K562 (cell line): ENCODE measurements around the gene WDR70. TPM values are rescaled to one million over a fixed set of nuclear protein-coding genes. Genes with fewer than 3 reads are reported as not detected.

ENCODE experiments used
- ATAC-seq: fragments of 200-7000 bp; cut with Tn5 transposase; 3 replicates; pipeline ENCODE4 v1.9.1; 2020; ENCODE audit warnings: moderate library complexity
- BruUV-seq: library from RNA; stranded (reverse); fragments of 400-500 nt; replicated peaks from 2 replicates; lab custom pipeline; 2021; lab: Mats Ljungman, UMichigan
- CTCF ChIA-PET: fragments of 300-600 bp; formaldehyde crosslinking; extraction: SDS; loops from one replicate; lab custom pipeline; 2021; ENCODE audit warnings: low intra/inter-chr PET ratio; lab: Yijun Ruan, JAX
- POLR2A ChIA-PET: fragments of 300-600, 350-650 bp; sonication (Branson Sonifier 250); formaldehyde crosslinking; extraction: SDS; loops from one replicate; lab custom pipeline; 2021; ENCODE audit warnings: antibody characterized with exemption, inconsistent platforms; lab: Yijun Ruan, JAX
- DNase-seq, 4 experiments: peaks; one replicate each; pipeline versions ENCODE4 v3.0.0 to v3.0.0-alpha.2; 2011 to 2018; ENCODE audit warnings: low spot score in 3 of 4, mixed read lengths in 3 of 4; ENCODE audit errors: extremely low read depth in 1 of 4
- FAIRE-seq: peaks from 2 replicates; lab custom pipeline; 2011; peaks lifted over from hg19 to GRCh38; lab: Jason Lieb, UNC
- H2AFZ ChIP-seq: 2 replicates; pipeline ENCODE4 v1.6.0; 2011; ENCODE audit warnings: low read depth, low read length, control low read depth, inconsistent platforms
- H3K27ac ChIP-seq: fragments of 200-600 bp; 3 replicates; pipeline ENCODE4 v1.8.0; 2011; ENCODE audit warnings: low read depth, mild to moderate bottlenecking, control low read depth, inconsistent platforms, low read length, moderate library complexity, mixed read lengths; ENCODE audit errors: extremely low read depth
- H3K27me3 ChIP-seq, 2 experiments: fragments of 300-600 bp in 1 of 2; 2 replicates in 1 of 2; 3 replicates in 1 of 2; pipeline versions ENCODE4 v1.6.0 to v1.8.0; 2011; ENCODE audit warnings: inconsistent platforms in 2 of 2, low read length in 2 of 2, mild to moderate bottlenecking in 1 of 2, mixed read lengths in 1 of 2, moderate library complexity in 1 of 2; ENCODE audit not compliant: control insufficient read depth in 2 of 2, insufficient read depth in 2 of 2
- H3K36me3 ChIP-seq: fragments of 300-600 bp; 3 replicates; pipeline ENCODE4 v1.8.0; 2011; ENCODE audit warnings: mild to moderate bottlenecking, low read length, inconsistent platforms; ENCODE audit not compliant: control insufficient read depth, insufficient read depth
- H3K4me1 ChIP-seq, 2 experiments: fragments of 200-600 bp in 1 of 2; replicated peaks in 1 of 2; 2 replicates in 1 of 2; 3 replicates in 1 of 2; pipeline versions ENCODE4 v1.5.1 to v1.8.0; 2011; ENCODE audit warnings: inconsistent platforms in 2 of 2, low read length in 2 of 2, mild to moderate bottlenecking in 1 of 2, mixed read lengths in 1 of 2, moderate library complexity in 1 of 2; ENCODE audit not compliant: control insufficient read depth in 2 of 2, insufficient read depth in 2 of 2
- H3K4me2 ChIP-seq: 2 replicates; pipeline ENCODE4 v1.6.1; 2011; ENCODE audit warnings: low read length, control low read depth, inconsistent platforms, mixed read lengths; ENCODE audit not compliant: insufficient read depth
- H3K4me3 ChIP-seq: fragments of 200-600 bp; sonication (generic), shearing (Covaris generic); 2 replicates; pipeline ENCODE4 v1.5.1; 2016; ENCODE audit warnings: control low read depth, inconsistent platforms
- H3K79me2 ChIP-seq: fragments of 200-600 bp; 3 replicates; pipeline ENCODE4 v1.8.0; 2011; ENCODE audit warnings: low read length, inconsistent platforms; ENCODE audit not compliant: control insufficient read depth, insufficient read depth
- H3K9ac ChIP-seq, 2 experiments: 2 replicates each; pipeline versions ENCODE4 v1.6.0 to v1.6.1; 2011; ENCODE audit warnings: low read depth in 2 of 2, low read length in 2 of 2, control low read depth in 1 of 2, inconsistent platforms in 1 of 2, mild to moderate bottlenecking in 1 of 2, mixed read lengths in 1 of 2; ENCODE audit not compliant: insufficient read depth in 1 of 2
- H3K9me1 ChIP-seq: one replicate; pipeline ENCODE4 v1.6.0; 2011; ENCODE audit warnings: inconsistent platforms, mild to moderate bottlenecking, low read length, moderate library complexity; ENCODE audit not compliant: control insufficient read depth, insufficient read depth
- H3K9me3 ChIP-seq: replicated peaks from 2 replicates; pipeline ENCODE4 v1.5.1; 2011; ENCODE audit warnings: low read depth, low read length, inconsistent platforms; ENCODE audit not compliant: control insufficient read depth, insufficient read depth
- H4K20me1 ChIP-seq: replicated peaks from 2 replicates; pipeline ENCODE4 v1.6.1; 2011; ENCODE audit warnings: low read length, inconsistent platforms, mixed read lengths; ENCODE audit not compliant: control insufficient read depth, insufficient read depth
- BRCA1 ChIP-seq, 2 experiments: fragments of 450-650 bp in 1 of 2; sonication (generic) in 1 of 2; formaldehyde crosslinking in 1 of 2; IDR thresholded peaks; 2 replicates each; pipeline versions ENCODE4 v1.5.0 to v1.6.1; 2017 to 2020; ENCODE audit warnings: mild to moderate bottlenecking in 1 of 2, missing genetic modification reagents in 1 of 2
- CBX5 ChIP-seq: IDR thresholded peaks from 2 replicates; pipeline ENCODE4 v1.6.1; 2014; ENCODE audit warnings: low read depth, borderline replicate concordance
- CEBPB ChIP-seq: fragments of 450-650 bp; IDR thresholded peaks from 2 replicates; pipeline ENCODE4 v1.6.1; 2016; ENCODE audit warnings: missing genetic modification characterization, missing compliant biosample characterization
- FOXA3 ChIP-seq, 2 experiments: fragments of 450-650 bp in 1 of 2; sonication (generic) in 1 of 2; formaldehyde crosslinking; IDR thresholded peaks in 1 of 2; conservative IDR thresholded peaks in 1 of 2; 2 replicates each; pipeline versions ENCODE4 v1.4.0 to v1.8.0; 2020 to 2022; ENCODE audit warnings: mild to moderate bottlenecking in 2 of 2, missing genetic modification reagents in 1 of 2
- RBM15 ChIP-seq: fragments of 200-400 bp; formaldehyde crosslinking; IDR thresholded peaks from 2 replicates; pipeline ENCODE4 v1.6.1; 2018; ENCODE audit warnings: mild to moderate bottlenecking, low read length, moderate library complexity; ENCODE audit not compliant: insufficient read depth
- SMARCC2 ChIP-seq: fragments of 450-650 bp; IDR thresholded peaks from 2 replicates; pipeline ENCODE4 v1.6.1; 2017; ENCODE audit warnings: antibody characterized with exemption, moderate library complexity, mild to moderate bottlenecking, low read depth
- THRAP3 ChIP-seq: fragments of 450-650 bp; IDR thresholded peaks from 2 replicates; pipeline ENCODE4 v1.6.1; 2016; ENCODE audit warnings: mild to moderate bottlenecking, inconsistent platforms, borderline replicate concordance
- ZNF217 ChIP-seq: sonication (generic); formaldehyde crosslinking; IDR thresholded peaks from 2 replicates; pipeline ENCODE4 v1.8.0; 2022; ENCODE audit warnings: mild to moderate bottlenecking, missing genetic modification reagents
- ZNF3 ChIP-seq: fragments of 250-450 bp; sonication (Bioruptor Pico); IDR thresholded peaks from 2 replicates; pipeline ENCODE4 v1.5.0; 2021; ENCODE audit warnings: mild to moderate bottlenecking, moderate library complexity
- ZNF584 ChIP-seq: fragments of 200-800 bp; sonication (Bioruptor generic); IDR thresholded peaks from 2 replicates; pipeline ENCODE4 v1.6.1; 2016; ENCODE audit warnings: low read depth, mild to moderate bottlenecking, missing genetic modification characterization, missing compliant biosample characterization
- WGBS: fragments of 100-300 bp; shearing (Covaris generic); methylation state at CpG from one replicate; pipeline ENCODE4 v1.1.6; 2016; ENCODE audit warnings: low coverage, mixed read lengths; ENCODE audit not compliant: insufficient coverage; ENCODE audit errors: missing lambda C conversion rate; 5-methylcytosine and 5-hydroxymethylcytosine counted together
- in situ Hi-C: fragments of 300-500 bp; cut with MboI; formaldehyde crosslinking; loops from 4 replicates; pipeline ENCODE4 v1.15.0; 2018; ENCODE audit warnings: inconsistent platforms, mixed read lengths
- intact Hi-C: fragments of 100-400 bp; cut with micrococcal nuclease; formaldehyde crosslinking; loops from 2 replicates; pipeline ENCODE4 v1.14.2; 2022
- polyA plus RNA-seq, 8 experiments: library from polyadenylated mRNA; depleted of rRNA in 4 of 8; stranded (reverse) in 5 of 8; unstranded in 3 of 8; fragments of >200 nt; fragmentation: Nextera tagmentation in 2 of 8; fragmentation: Illumina TruSeq in 1 of 8; extraction: Ambion mirVana in 2 of 8; extraction: Trizol in 1 of 8; gene quantifications; 2 replicates each; pipeline versions ENCODE4 v1.2.1 to v1.2.3, GENCODE V29; 2011 to 2014; ENCODE audit warnings: inconsistent platforms in 1 of 8, missing spikeins in 1 of 8
- total RNA-seq, 7 experiments: library from RNA; depleted of rRNA in 6 of 7; stranded (reverse); fragments of >200 nt in 6 of 7; fragmentation: Illumina TruSeq in 2 of 7; extraction: Trizol in 2 of 7; gene quantifications; 2 replicates each; pipeline versions ENCODE4 v1.2.1 to v1.2.3, GENCODE V29; 2011 to 2021; ENCODE audit warnings: low replicate concordance in 1 of 7
- TF ChIP-seq, protein P1 (sequence below), 2 experiments: IDR thresholded peaks; 2 replicates each; pipeline ENCODE4 v1.6.1; 2012; ENCODE audit warnings: improper control_type of control experiment in 2 of 2, low read depth in 2 of 2, low read length in 2 of 2, borderline replicate concordance in 1 of 2
- TF ChIP-seq, protein P2 (sequence below): fragments of 250-450 bp; sonication (Bioruptor Pico); IDR thresholded peaks from 2 replicates; pipeline ENCODE4 v1.4.0; 2020

Gene WDR70
- total and polyA plus RNA-seq, 9 of the 15 experiments (the other 6 are each of a cell fraction or from before 2014, with no cell fraction given), result 16.8 to 46.6 (median 38.8) TPM

DNA sequence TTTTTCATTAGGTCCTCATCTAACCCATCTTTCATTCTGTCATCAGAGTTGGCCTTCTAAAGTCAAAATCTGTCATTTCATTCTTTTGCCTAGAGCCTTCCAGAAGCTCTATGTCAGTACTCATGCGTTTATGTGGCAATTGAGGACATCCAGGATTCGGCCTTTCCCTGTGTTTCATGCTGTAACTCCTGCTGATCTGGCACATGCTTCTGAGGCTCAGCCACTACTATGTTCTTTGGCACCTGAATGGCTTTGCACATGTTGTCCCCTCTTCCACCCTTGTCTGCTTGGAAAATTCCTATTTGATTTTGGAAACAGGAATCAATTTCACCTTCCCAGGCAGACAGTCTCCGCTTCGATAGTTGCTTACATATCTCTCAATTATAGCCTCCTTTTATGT, 375.9 kb downstream of the WDR70 start:
- ChIA-PET CTCF (no interaction called here), POLR2A (no interaction called here)
- BruUV-seq, result no TSS peak
- Histone ChIP-seq H3K36me3 (no peaks in the 10 kb centered on the region), H3K27me3 (no peaks in the 10 kb centered on the region), H3K9me3 (no peaks in the 10 kb centered on the region), H2AFZ (no peak overlapping the region), H3K9me1 (no peaks in the 10 kb centered on the region), H4K20me1 (no peaks in the 10 kb centered on the region), H3K9ac (no peak overlapping the region), H3K4me1 (no peaks in the 10 kb centered on the region), H3K4me3 (no peak overlapping the region), H3K27ac (no peak overlapping the region), H3K4me2 (no peak overlapping the region), H3K79me2 (no peaks in the 10 kb centered on the region)
- 52% methylated on average over 4 of the region's 4 CpGs for WGBS
- FAIRE-seq, result no peak
- no peak for DNase-seq
- intact Hi-C loops (loop anchor here (5.0 kb wide), 1 partner anchor 343 kb away; no protein-coding TSS in a partner anchor), in situ Hi-C loops (no loop called here)
- no peak for ATAC-seq
- TF ChIP-seq ZNF217, result no peak
- TF ChIP-seq CEBPB (tag), result no peak
- TF ChIP-seq BRCA1 (IDR thresholded peaks at IDR 0.05), result no peak
- no peak for TF ChIP-seq BRCA1 (CRISPR knock-in tag; IDR thresholded peaks at IDR 0.05)
- no peak for TF ChIP-seq RBM15
- TF ChIP-seq ZNF584 (CRISPR knock-in tag), result no peak
- TF ChIP-seq, protein P1, sequence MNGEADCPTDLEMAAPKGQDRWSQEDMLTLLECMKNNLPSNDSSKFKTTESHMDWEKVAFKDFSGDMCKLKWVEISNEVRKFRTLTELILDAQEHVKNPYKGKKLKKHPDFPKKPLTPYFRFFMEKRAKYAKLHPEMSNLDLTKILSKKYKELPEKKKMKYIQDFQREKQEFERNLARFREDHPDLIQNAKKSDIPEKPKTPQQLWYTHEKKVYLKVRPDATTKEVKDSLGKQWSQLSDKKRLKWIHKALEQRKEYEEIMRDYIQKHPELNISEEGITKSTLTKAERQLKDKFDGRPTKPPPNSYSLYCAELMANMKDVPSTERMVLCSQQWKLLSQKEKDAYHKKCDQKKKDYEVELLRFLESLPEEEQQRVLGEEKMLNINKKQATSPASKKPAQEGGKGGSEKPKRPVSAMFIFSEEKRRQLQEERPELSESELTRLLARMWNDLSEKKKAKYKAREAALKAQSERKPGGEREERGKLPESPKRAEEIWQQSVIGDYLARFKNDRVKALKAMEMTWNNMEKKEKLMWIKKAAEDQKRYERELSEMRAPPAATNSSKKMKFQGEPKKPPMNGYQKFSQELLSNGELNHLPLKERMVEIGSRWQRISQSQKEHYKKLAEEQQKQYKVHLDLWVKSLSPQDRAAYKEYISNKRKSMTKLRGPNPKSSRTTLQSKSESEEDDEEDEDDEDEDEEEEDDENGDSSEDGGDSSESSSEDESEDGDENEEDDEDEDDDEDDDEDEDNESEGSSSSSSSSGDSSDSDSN (IDR thresholded peaks at IDR 0.05; ENCODE audit: borderline replicate concordance in 1 of 2, low read depth in 2 of 2, low read length in 2 of 2), result no peak
- no peak for TF ChIP-seq FOXA3 (CRISPR knock-in tag; conservative IDR thresholded peaks at IDR 0.05 in 1 of 2, IDR thresholded peaks at IDR 0.05 in 1 of 2)
- TF ChIP-seq ZNF3 (CRISPR knock-in tag), result no peak
- TF ChIP-seq THRAP3, result no peak
- TF ChIP-seq, protein P2, sequence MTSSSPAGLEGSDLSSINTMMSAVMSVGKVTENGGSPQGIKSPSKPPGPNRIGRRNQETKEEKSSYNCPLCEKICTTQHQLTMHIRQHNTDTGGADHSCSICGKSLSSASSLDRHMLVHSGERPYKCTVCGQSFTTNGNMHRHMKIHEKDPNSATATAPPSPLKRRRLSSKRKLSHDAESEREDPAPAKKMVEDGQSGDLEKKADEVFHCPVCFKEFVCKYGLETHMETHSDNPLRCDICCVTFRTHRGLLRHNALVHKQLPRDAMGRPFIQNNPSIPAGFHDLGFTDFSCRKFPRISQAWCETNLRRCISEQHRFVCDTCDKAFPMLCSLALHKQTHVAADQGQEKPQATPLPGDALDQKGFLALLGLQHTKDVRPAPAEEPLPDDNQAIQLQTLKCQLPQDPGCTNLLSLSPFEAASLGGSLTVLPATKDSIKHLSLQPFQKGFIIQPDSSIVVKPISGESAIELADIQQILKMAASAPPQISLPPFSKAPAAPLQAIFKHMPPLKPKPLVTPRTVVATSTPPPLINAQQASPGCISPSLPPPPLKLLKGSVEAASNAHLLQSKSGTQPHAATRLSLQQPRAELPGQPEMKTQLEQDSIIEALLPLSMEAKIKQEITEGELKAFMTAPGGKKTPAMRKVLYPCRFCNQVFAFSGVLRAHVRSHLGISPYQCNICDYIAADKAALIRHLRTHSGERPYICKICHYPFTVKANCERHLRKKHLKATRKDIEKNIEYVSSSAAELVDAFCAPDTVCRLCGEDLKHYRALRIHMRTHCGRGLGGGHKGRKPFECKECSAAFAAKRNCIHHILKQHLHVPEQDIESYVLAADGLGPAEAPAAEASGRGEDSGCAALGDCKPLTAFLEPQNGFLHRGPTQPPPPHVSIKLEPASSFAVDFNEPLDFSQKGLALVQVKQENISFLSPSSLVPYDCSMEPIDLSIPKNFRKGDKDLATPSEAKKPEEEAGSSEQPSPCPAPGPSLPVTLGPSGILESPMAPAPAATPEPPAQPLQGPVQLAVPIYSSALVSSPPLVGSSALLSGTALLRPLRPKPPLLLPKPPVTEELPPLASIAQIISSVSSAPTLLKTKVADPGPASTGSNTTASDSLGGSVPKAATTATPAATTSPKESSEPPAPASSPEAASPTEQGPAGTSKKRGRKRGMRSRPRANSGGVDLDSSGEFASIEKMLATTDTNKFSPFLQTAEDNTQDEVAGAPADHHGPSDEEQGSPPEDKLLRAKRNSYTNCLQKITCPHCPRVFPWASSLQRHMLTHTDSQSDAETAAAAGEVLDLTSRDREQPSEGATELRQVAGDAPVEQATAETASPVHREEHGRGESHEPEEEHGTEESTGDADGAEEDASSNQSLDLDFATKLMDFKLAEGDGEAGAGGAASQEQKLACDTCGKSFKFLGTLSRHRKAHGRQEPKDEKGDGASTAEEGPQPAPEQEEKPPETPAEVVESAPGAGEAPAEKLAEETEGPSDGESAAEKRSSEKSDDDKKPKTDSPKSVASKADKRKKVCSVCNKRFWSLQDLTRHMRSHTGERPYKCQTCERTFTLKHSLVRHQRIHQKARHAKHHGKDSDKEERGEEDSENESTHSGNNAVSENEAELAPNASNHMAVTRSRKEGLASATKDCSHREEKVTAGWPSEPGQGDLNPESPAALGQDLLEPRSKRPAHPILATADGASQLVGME (CRISPR knock-in tag), result no peak
- no peak for TF ChIP-seq SMARCC2
- no peak for TF ChIP-seq CBX5
